Muscle of leg (tissue), 11 donors: ENCODE data around the gene SETBP1. TPM values are rescaled to one million over a fixed set of nuclear protein-coding genes. Genes with fewer than 3 reads are reported as not detected.
A peak's percentile ranks its signal among the peaks of the same experiment; 100 is the strongest.

Source experiments
- DNase-seq: peaks from one replicate; pipeline ENCODE4 v3.0.0; 2013
- H3K27ac ChIP-seq: one replicate; pipeline ENCODE4 v1.5.1; 2013; ENCODE audit warnings: mild to moderate bottlenecking, low read length, control low read depth
- H3K27me3 ChIP-seq: one replicate; pipeline ENCODE4 v1.6.1; 2013; ENCODE audit warnings: low read length; ENCODE audit not compliant: control insufficient read depth, insufficient read depth
- H3K36me3 ChIP-seq: one replicate; pipeline ENCODE4 v1.6.1; 2013; ENCODE audit warnings: low read length; ENCODE audit not compliant: control insufficient read depth, insufficient read depth
- H3K4me1 ChIP-seq: one replicate; pipeline ENCODE4 v1.6.1; 2013; ENCODE audit warnings: low read length; ENCODE audit not compliant: control insufficient read depth, insufficient read depth
- H3K4me3 ChIP-seq: one replicate; pipeline ENCODE4 v1.5.1; 2013; ENCODE audit warnings: low read length, control low read depth
- H3K9me3 ChIP-seq: replicated peaks from 2 replicates; pipeline ENCODE4 v1.6.1; 2013; ENCODE audit warnings: low read depth, low read length; ENCODE audit not compliant: control insufficient read depth
- WGBS: methylation state at CpG from one replicate; pipeline ENCODE4 v1.1.5; 2013; ENCODE audit warnings: missing lambda C conversion rate; ENCODE audit not compliant: insufficient coverage; 5-methylcytosine and 5-hydroxymethylcytosine counted together
- polyA plus RNA-seq, 8 donors: library from polyadenylated mRNA; unstranded; fragments of 120-200 nt; gene quantifications; one replicate each; pipeline versions ENCODE4 v1.2.1 to v1.2.3, GENCODE V29; 2013; ENCODE audit warnings: inconsistent platforms in 1 of 8, low replicate concordance in 1 of 8; ENCODE audit not compliant: insufficient read length in 8 of 8, insufficient read depth in 1 of 8
- total RNA-seq: library from RNA; stranded (reverse); fragments of 120-200 nt; gene quantifications from one replicate; pipeline ENCODE4 v1.2.4, GENCODE V29; 2013

The SETBP1 gene
- total and polyA plus RNA-seq, 9 donors = 11.0 to 20.5 (median 16.8) TPM

DNA sequence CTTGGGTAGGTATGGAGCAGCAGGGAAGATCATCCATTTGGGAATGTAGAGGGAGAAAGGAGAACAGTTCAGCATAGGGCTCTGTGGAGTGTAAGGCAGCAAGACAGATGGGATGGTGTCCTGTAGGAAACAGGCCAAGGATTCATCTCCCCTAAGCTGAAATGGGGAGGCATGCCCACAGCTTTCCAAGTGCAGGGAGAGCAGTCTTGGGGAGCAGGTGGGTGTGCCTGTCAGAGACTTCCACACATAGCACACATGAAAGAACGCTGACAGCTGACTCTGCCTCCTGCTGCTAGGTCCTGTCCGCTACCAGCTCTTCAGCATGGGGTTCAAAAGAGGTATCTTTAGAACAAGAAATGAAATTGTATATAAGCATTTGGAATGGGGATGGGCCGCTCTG is 9.0 kb downstream of the SETBP1 start:
- Histone ChIP-seq H3K27me3 (no peaks in the 10 kb centered on the region), H3K4me3 (no peak overlapping the region), H3K4me1 (peaks cover 26% of the 10 kb centered on the region), H3K36me3 (peaks cover 3% of the 10 kb centered on the region), H3K9me3 (no peaks in the 10 kb centered on the region), H3K27ac (peak overlapping the region; percentile 59)
- DNase-seq = peak; percentile 64
- 100% methylated on average over 1 of the region's 3 CpGs for WGBS

DNA sequence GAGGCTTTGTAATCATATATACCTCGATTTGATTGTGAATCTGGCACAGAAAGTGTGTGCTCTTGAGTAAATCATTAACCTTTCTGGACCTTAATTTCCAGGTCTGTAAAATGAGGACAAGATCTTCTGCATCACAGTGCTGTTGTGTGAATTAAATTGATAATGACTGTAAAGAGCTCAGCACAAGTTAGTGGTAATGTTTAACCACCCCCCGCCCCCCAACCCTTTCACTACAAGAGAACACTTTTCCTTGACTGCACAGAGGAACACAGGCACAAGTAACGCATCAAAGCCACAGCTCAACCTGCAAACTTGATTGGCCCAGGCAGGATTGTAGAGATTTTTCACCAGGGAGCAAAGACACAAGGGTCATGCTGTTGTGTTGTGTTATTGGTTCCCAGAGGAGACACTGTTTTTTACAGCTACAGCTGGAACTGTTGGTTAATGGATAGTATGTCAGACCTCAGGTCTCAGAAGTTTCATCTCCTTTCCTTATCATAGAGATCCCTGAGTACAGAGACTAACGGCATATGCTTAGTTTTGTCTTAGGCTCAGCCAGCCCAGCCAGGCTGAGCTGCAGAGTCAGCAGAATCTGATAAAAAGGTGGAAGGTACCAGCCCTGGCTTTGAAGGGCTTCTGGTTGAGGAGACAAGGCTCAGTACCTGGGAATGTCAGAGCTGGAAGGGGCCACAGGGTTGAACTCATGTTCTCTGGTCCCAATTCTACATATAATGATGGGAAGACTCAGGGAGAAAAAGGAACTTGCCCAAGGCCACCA is 10.6 kb downstream of the SETBP1 start:
- no peak for DNase-seq
- no peak overlapping the region for H3K27ac ChIP-seq
- peaks cover 3% of the 10 kb centered on the region for H3K36me3 ChIP-seq
- H3K4me1 ChIP-seq = peaks cover 25% of the 10 kb centered on the region
- WGBS = no CpG with 5 or more reads among the region's 4 CpGs
- H3K4me3 ChIP-seq = no peak overlapping the region
- no peaks in the 10 kb centered on the region for H3K9me3 ChIP-seq
- H3K27me3 ChIP-seq = no peaks in the 10 kb centered on the region

DNA sequence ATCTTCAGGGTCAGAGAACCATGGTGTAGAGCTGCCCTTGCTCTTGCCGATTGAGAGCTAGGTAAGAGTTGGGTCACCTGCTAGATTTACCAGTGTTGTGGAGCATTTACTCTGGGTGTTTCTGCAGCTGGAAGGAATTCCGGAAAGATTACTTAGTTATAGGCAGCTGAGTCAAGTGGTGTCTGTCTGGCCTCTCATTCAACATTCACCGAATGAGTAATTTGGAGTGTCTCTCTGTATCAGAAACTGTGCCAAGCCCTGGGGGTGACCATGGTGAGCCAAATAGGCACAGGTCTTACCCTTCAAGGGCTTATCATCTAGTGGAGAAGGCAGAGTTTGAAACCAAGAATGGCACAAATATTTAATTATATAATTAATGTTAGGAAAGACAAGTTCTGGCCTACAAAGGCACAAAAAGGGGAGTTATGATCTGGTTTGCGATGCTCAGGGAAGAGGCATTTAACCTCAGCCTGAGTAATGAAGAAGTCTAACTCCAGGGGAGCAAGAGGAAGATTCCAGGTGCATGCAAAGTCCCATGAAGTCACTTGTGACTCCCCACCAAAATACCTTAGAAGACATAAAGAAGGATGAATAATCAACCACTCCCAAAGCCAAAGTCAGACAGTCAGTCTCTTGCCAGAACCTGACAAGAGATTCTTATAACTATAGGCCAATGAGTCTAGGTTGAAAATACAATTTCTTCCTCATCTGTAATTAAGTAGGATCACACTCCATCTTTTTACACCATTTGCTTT is 12.5 kb downstream of the SETBP1 start:
- H3K4me1 ChIP-seq = peaks cover 21% of the 10 kb centered on the region
- no peak overlapping the region for H3K4me3 ChIP-seq
- no peak for DNase-seq
- H3K9me3 ChIP-seq = no peaks in the 10 kb centered on the region
- H3K27me3 ChIP-seq = no peaks in the 10 kb centered on the region
- no peak overlapping the region for H3K27ac ChIP-seq
- WGBS = 90% methylated on average over 3 of the region's 4 CpGs
- H3K36me3 ChIP-seq = peaks cover 3% of the 10 kb centered on the region

DNA sequence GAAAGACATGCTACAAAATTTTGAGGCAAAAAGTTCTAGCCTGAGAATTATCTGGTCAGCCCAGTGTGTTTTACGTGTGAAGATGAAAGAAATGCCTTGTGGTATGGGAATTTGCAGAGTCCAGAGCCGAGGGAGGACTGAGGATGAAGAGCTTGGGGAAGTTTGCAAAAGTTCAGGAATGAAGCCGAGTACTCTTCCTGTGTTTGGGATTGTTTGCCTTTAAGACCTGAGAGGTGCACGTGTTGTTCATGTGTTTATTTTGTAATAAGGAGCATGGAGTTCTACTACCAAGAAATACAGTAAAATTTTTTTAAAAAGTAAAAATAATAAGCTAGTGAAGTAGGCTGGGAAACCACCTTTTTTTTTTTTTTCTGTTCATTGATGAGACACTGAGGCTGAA is 14.8 kb downstream of the SETBP1 start:
- Histone ChIP-seq H3K27me3 (no peaks in the 10 kb centered on the region), H3K27ac (no peak overlapping the region), H3K36me3 (peaks cover 3% of the 10 kb centered on the region), H3K4me3 (no peak overlapping the region), H3K9me3 (no peaks in the 10 kb centered on the region), H3K4me1 (peaks cover 16% of the 10 kb centered on the region)
- WGBS = no CpG with 5 or more reads among the region's 4 CpGs
- DNase-seq = no peak

DNA sequence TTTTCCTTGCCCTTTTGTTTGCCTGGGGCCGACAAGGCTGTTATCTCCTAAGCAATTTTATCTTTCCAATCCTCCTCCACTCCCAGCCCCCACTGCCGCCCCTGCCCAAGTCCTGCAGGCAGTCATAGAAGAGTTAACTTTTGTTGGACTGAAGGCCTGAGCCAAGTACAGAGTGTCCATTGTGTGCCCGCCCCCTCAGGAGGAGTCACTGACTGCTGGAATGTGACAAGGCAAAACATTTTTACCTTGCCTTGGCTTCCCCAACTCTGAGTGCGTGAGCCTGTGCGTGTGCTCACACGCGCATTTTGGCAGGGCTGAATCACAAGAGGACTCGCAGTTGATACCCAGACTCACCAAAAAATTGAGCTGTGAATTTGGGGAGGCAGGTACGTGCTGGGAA is 16.2 kb downstream of the SETBP1 start:
- peaks cover 21% of the 10 kb centered on the region for H3K4me1 ChIP-seq
- DNase-seq = no peak

DNA sequence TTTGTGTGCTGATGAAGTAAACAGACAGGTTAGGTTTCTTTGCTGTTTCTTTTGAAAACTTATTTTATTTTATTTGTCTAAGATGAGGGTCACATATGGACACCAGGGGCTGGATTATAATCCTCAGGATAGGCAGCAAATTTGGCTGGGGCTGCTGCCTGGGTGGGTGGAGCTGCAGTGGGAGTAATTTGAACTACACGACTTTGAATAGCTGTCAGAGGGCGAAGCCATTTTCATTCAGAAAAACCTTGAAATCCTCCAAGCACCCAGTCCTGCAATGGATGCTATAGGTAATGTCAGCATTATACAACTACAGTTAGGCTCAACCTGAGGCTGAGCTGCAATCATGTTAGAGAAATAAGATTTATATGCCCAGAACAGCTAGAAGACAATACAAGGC is 16.6 kb downstream of the SETBP1 start:
- Histone ChIP-seq H3K36me3 (peaks cover 9% of the 10 kb centered on the region), H3K4me3 (no peak overlapping the region), H3K9me3 (no peaks in the 10 kb centered on the region), H3K4me1 (peaks cover 21% of the 10 kb centered on the region), H3K27ac (no peak overlapping the region), H3K27me3 (no peaks in the 10 kb centered on the region)
- no CpG with 5 or more reads among the region's 2 CpGs for WGBS
- no peak for DNase-seq

More for the DNA sequence above, 16.2 kb downstream of the SETBP1 start:
- Histone ChIP-seq H3K27me3 (no peaks in the 10 kb centered on the region), H3K27ac (no peak overlapping the region), H3K9me3 (no peaks in the 10 kb centered on the region), H3K36me3 (peaks cover 9% of the 10 kb centered on the region), H3K4me3 (no peak overlapping the region)
- 53% methylated on average over 8 of the region's 9 CpGs for WGBS

DNA sequence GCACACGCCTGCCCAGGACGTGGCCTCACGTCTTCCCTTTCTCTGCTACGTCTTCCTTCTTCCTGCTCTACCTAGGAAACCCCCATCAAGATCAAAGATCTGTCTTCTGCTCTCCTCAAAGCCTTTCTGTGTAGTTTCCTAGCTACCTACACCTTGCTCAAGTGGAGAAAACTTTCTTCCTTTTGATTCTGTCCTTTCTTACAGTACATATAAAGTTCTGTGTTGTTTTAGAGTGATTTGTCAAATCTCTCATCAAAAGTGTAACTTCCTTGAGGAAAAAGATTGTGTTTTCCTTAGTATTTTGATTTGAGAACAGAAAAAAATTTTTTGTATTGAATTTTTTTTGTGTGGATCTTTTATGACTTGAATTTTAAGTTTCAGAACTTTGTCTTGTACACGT is 17.8 kb downstream of the SETBP1 start:
- Histone ChIP-seq H3K27me3 (no peaks in the 10 kb centered on the region), H3K27ac (no peak overlapping the region), H3K4me1 (peaks cover 21% of the 10 kb centered on the region), H3K4me3 (no peak overlapping the region), H3K9me3 (no peaks in the 10 kb centered on the region), H3K36me3 (peaks cover 9% of the 10 kb centered on the region)
- no peak for DNase-seq
- WGBS = 77% methylated on average over 4 of the region's 5 CpGs

DNA sequence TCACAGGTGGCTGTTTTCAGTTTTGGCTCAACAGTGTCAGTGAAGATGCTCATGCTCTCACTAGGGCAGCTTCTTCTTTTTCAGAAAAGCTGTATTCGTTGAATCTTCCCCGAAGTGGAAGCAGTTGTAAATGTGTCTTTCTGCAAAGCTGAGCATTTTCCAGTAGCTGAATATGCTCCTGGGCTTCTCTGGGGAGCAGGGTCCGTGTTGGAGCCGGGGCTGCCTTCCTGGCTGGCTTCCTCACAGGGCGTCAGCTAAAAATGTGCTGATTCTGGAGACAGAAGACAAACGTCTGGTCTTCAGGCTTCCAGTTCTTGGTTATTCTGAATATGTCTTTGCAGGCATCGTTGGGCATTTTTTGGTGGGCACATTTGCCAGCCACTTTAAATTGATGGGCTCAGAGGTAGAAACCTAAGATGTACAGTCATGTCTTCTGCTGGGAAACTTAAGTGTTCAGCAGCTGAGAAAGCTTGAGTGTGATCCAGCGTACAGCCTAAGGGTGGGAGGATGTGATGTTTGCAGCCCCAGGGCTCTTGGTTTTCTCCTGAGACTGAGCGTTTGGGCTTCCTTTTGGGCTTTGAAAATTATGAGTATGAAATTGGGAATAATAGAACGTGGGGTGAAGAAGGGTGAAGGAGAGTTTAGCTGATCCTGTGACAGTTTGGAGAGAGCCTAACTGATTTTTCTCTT is 19.0 kb downstream of the SETBP1 start:
- peak; percentile 81 for DNase-seq
- Histone ChIP-seq H3K4me1 (peaks cover 21% of the 10 kb centered on the region), H3K27me3 (no peaks in the 10 kb centered on the region), H3K27ac (peak overlapping the region; percentile 62), H3K4me3 (no peak overlapping the region), H3K36me3 (peaks cover 9% of the 10 kb centered on the region), H3K9me3 (no peaks in the 10 kb centered on the region)
- 17% methylated on average over 8 of the region's 10 CpGs for WGBS

DNA sequence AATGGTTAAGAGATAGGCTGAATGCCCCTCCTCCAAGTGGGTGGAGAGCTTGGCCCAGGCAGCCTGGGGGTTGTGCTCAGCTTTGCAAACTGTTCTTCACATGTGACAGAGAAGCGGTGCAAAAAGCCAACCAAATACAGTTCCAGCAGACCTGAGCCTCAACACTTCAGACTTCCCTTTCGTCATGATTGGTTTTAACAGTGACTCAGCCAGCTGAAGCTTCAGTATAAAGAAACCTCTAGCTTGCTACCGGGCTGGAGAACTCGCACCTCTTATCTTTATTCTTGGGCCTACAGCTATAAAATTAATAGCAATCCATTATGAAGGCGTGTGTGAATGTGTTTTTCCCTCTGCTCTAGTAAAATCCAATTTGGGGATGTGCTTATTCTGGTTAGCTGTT is 20.0 kb downstream of the SETBP1 start:
- Histone ChIP-seq H3K9me3 (no peaks in the 10 kb centered on the region), H3K36me3 (peaks cover 9% of the 10 kb centered on the region), H3K4me1 (peaks cover 21% of the 10 kb centered on the region), H3K4me3 (no peak overlapping the region), H3K27ac (peak overlapping the region; percentile 5), H3K27me3 (no peaks in the 10 kb centered on the region)
- WGBS = no CpG with 5 or more reads among the region's 5 CpGs
- DNase-seq = peak; percentile 76

DNA sequence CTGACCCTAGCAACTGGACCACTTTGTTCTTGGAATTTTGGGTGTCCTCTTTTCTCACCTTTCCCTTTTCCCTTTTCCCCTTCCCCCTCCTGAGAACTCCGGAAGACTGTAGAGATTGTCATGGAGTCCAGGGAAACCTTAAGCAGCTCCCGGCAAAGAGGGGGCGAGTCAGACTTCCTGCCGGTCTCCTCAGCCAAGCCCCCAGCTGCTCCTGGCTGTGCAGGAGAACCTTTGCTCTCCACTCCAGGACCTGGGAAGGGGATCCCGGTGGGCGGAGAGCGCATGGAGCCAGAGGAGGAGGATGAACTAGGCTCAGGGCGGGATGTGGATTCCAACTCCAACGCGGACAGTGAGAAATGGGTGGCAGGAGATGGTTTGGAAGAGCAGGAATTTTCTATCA is 20.5 kb downstream of the SETBP1 start:
- 80% methylated on average over 6 of the region's 10 CpGs for WGBS
- H3K4me1 ChIP-seq = peaks cover 19% of the 10 kb centered on the region
- H3K27me3 ChIP-seq = no peaks in the 10 kb centered on the region
- H3K27ac ChIP-seq = no peak overlapping the region
- no peaks in the 10 kb centered on the region for H3K9me3 ChIP-seq
- no peak overlapping the region for H3K4me3 ChIP-seq
- H3K36me3 ChIP-seq = peaks cover 9% of the 10 kb centered on the region
- no peak for DNase-seq
